IMR-90 (cell line): ENCODE measurements around the gene RAPGEF1. TPM values are rescaled to one million over a fixed set of nuclear protein-coding genes. Genes with fewer than 3 reads are reported as not detected.
A peak's percentile ranks its signal among the peaks of the same experiment; 100 is the strongest.

ENCODE experiments used
- ATAC-seq: fragments of 200-7000 bp; cut with Tn5 transposase; 2 replicates; pipeline ENCODE4 v1.9.1; 2020; ENCODE audit warnings: low read depth, mild to moderate bottlenecking, moderate library complexity
- BruUV-seq: library from RNA; stranded (reverse); fragments of 400-500 nt; replicated peaks from 2 replicates; lab custom pipeline; 2021; lab: Mats Ljungman, UMichigan
- CTCF ChIA-PET: fragments of 300-600 bp; formaldehyde crosslinking; extraction: SDS; loops from one replicate; lab custom pipeline; 2021; ENCODE audit warnings: antibody characterized with exemption; lab: Yijun Ruan, JAX
- POLR2A ChIA-PET: fragments of 300-600 bp; sonication (Branson Sonifier 250); formaldehyde crosslinking; loops from one replicate; lab custom pipeline; 2022; ENCODE audit warnings: antibody characterized with exemption; ENCODE audit not compliant: unreplicated experiment; lab: Charles Lee
- DNase-seq: peaks from one replicate; pipeline ENCODE4 v3.0.0; 2013
- H2AFZ ChIP-seq: replicated peaks from 2 replicates; pipeline ENCODE3; 2013; ENCODE audit warnings: low read length, mild to moderate bottlenecking; ENCODE audit not compliant: poor library complexity
- H2AK5ac ChIP-seq: 2 replicates; pipeline ENCODE4 v1.6.1; 2013; ENCODE audit warnings: low read depth, low read length, inconsistent platforms
- H2AK9ac ChIP-seq: replicated peaks from 2 replicates; pipeline ENCODE3; 2013; ENCODE audit warnings: mild to moderate bottlenecking, low read depth, low read length, moderate library complexity; ENCODE audit not compliant: poor library complexity
- H2BK120ac ChIP-seq: 2 replicates; pipeline ENCODE4 v1.6.1; 2013; ENCODE audit warnings: low read depth, low read length, inconsistent platforms
- H2BK15ac ChIP-seq: 3 replicates; pipeline ENCODE4 v1.6.1; 2013; ENCODE audit warnings: low read depth, low read length, inconsistent platforms
- H2BK20ac ChIP-seq: 2 replicates; pipeline ENCODE4 v1.6.1; 2013; ENCODE audit warnings: low read depth, mild to moderate bottlenecking, inconsistent platforms, low read length, moderate library complexity
- H2BK5ac ChIP-seq: 2 replicates; pipeline ENCODE4 v1.6.1; 2013; ENCODE audit warnings: mild to moderate bottlenecking, low read depth, low read length, inconsistent platforms; ENCODE audit not compliant: poor library complexity, severe bottlenecking
- H3K14ac ChIP-seq: replicated peaks from 2 replicates; pipeline ENCODE4 v1.6.1; 2013; ENCODE audit warnings: low read depth, low read length, inconsistent platforms
- H3K18ac ChIP-seq: 2 replicates; pipeline ENCODE4 v1.6.1; 2013; ENCODE audit warnings: low read depth, low read length, control low read depth
- H3K23ac ChIP-seq: 2 replicates; pipeline ENCODE4 v1.6.1; 2013; ENCODE audit warnings: low read depth, low read length, inconsistent platforms
- H3K27ac ChIP-seq: 2 replicates; pipeline ENCODE4 v1.5.1; 2013; ENCODE audit warnings: mild to moderate bottlenecking, control low read depth, low read length; ENCODE audit not compliant: insufficient read depth
- H3K27me3 ChIP-seq: 2 replicates; pipeline ENCODE4 v1.6.1; 2013; ENCODE audit warnings: low read length; ENCODE audit not compliant: control insufficient read depth, insufficient read depth
- H3K36me3 ChIP-seq: 2 replicates; pipeline ENCODE4 v1.6.1; 2013; ENCODE audit warnings: low read length, mixed read lengths; ENCODE audit not compliant: control insufficient read depth, insufficient read depth
- H3K4ac ChIP-seq: 2 replicates; pipeline ENCODE4 v1.6.1; 2013; ENCODE audit warnings: low read depth, low read length, inconsistent platforms
- H3K4me1 ChIP-seq: 2 replicates; pipeline ENCODE4 v1.6.1; 2013; ENCODE audit warnings: low read length, mixed read lengths; ENCODE audit not compliant: control insufficient read depth, insufficient read depth
- H3K4me2 ChIP-seq: 2 replicates; pipeline ENCODE4 v1.6.1; 2013; ENCODE audit warnings: low read depth, mild to moderate bottlenecking, control low read depth, low read length, moderate library complexity
- H3K4me3 ChIP-seq: 2 replicates; pipeline ENCODE4 v1.5.1; 2013; ENCODE audit warnings: low read depth, mild to moderate bottlenecking, control low read depth, low read length, moderate library complexity; ENCODE audit not compliant: insufficient read depth
- H3K56ac ChIP-seq: 2 replicates; pipeline ENCODE4 v1.6.1; 2013; ENCODE audit warnings: low read length, inconsistent platforms; ENCODE audit not compliant: insufficient read depth; ENCODE audit errors: extremely low read depth
- H3K79me1 ChIP-seq, 2 experiments: 2 replicates each; pipeline ENCODE4 v1.6.1; 2013; ENCODE audit warnings: low read length in 2 of 2, inconsistent platforms in 1 of 2, low read depth in 1 of 2
- H3K9ac ChIP-seq: 2 replicates; pipeline ENCODE4 v1.6.1; 2013; ENCODE audit warnings: low read depth, low read length, control low read depth
- H3K9me1 ChIP-seq: 2 replicates; pipeline ENCODE4 v1.6.1; 2013; ENCODE audit warnings: low read length, inconsistent platforms; ENCODE audit not compliant: insufficient read depth
- H3K9me3 ChIP-seq: 2 replicates; pipeline ENCODE4 v1.6.1; 2013; ENCODE audit warnings: low read length; ENCODE audit not compliant: control insufficient read depth, insufficient read depth
- H4K20me1 ChIP-seq: 2 replicates; pipeline ENCODE4 v1.6.1; 2013; ENCODE audit warnings: low read length, inconsistent platforms; ENCODE audit not compliant: insufficient read depth
- H4K5ac ChIP-seq: 2 replicates; pipeline ENCODE4 v1.6.1; 2013; ENCODE audit warnings: mild to moderate bottlenecking, low read depth, low read length, control low read depth
- H4K8ac ChIP-seq, 2 experiments: 2 replicates each; pipeline ENCODE4 v1.6.1; 2013; ENCODE audit warnings: low read depth in 2 of 2, low read length in 2 of 2, control low read depth in 1 of 2, inconsistent platforms in 1 of 2
- H4K91ac ChIP-seq: 2 replicates; pipeline ENCODE4 v1.6.1; 2013; ENCODE audit warnings: low read depth, low read length, inconsistent platforms; ENCODE audit not compliant: insufficient read depth
- BHLHE40 ChIP-seq: fragments of 150-350 bp; IDR thresholded peaks from 2 replicates; pipeline ENCODE4 v1.6.1; 2016; ENCODE audit warnings: mild to moderate bottlenecking, low read depth, low read length
- FOS ChIP-seq: fragments of 150-350 bp; IDR thresholded peaks from 2 replicates; pipeline ENCODE4 v1.6.1; 2016; ENCODE audit warnings: low read depth, low read length
- MXI1 ChIP-seq: IDR thresholded peaks from 2 replicates; pipeline ENCODE4 v1.6.1; 2012; ENCODE audit warnings: low read depth, mild to moderate bottlenecking, low read length, moderate library complexity, borderline replicate concordance
- RFX5 ChIP-seq: IDR thresholded peaks from 2 replicates; pipeline ENCODE4 v1.8.0; 2012; ENCODE audit warnings: low read depth, mild to moderate bottlenecking, low read length, moderate library complexity
- SMC3 ChIP-seq: fragments of 150-350 bp; IDR thresholded peaks from 2 replicates; pipeline ENCODE4 v1.6.1; 2016; ENCODE audit warnings: low read depth, mild to moderate bottlenecking, antibody characterized with exemption, low read length, moderate library complexity
- WGBS, 2 experiments: methylation state at CpG; one replicate each; pipeline versions ENCODE4 v1.1.5 to v1.1.7; 2013; ENCODE audit warnings: missing lambda C conversion rate in 2 of 2; ENCODE audit not compliant: insufficient read length in 1 of 2; ENCODE audit errors: extremely low coverage in 2 of 2; 5-methylcytosine and 5-hydroxymethylcytosine counted together
- dilution Hi-C: fragments of 300-500 bp; cut with HindIII; formaldehyde crosslinking; loops from one replicate; pipeline ENCODE4 v1.14.3; 2018; ENCODE audit warnings: low sequenced_read_pairs; ENCODE audit not compliant: unreplicated experiment
- in situ Hi-C: fragments of 300-500 bp; cut with MboI; formaldehyde crosslinking; loops from 3 replicates; pipeline ENCODE4 v1.14.3; 2019; ENCODE audit warnings: low sequenced_read_pairs, inconsistent platforms, mixed read lengths
- intact Hi-C: fragments of 100-400 bp; cut with micrococcal nuclease; formaldehyde crosslinking; loops from 2 replicates; pipeline ENCODE4 v1.10.0; 2022
- polyA plus RNA-seq, 3 experiments: library from polyadenylated mRNA; depleted of rRNA; stranded (reverse); fragments of >200 nt; gene quantifications; 2 replicates each; pipeline ENCODE4 v1.2.3, GENCODE V29; 2012; ENCODE audit warnings: low replicate concordance in 1 of 3
- total RNA-seq: library from RNA; depleted of rRNA; stranded (reverse); fragments of >200 nt; gene quantifications from 2 replicates; pipeline ENCODE4 v1.2.3, GENCODE V29; 2012

Gene RAPGEF1
- total and polyA plus RNA-seq, 2 of the 4 experiments (the other 2 are of a cell fraction): 13.1 to 22.3 TPM

GRCh38 chr9:131575946-131576853 is 163.7 kb downstream of the RAPGEF1 start:
- no peak overlapping the region for H4K8ac ChIP-seq
- no peak overlapping the region for H3K4me2 ChIP-seq
- no peak overlapping the region for H3K27ac ChIP-seq
- BruUV-seq: no TSS peak
- H3K18ac ChIP-seq: no peak overlapping the region
- H2AK9ac ChIP-seq: peak overlapping the region; percentile 50
- 95% methylated on average over 13 of the region's 23 CpGs; no CpG with 5 or more reads in 1 of the 2 experiments for whole genome bisulfite sequencing, 2 experiments
- peaks cover 37% of the 10 kb centered on the region for H3K36me3 ChIP-seq
- no peaks in the 10 kb centered on the region for H3K4me1 ChIP-seq
- no peaks in the 10 kb centered on the region for H4K20me1 ChIP-seq
- TF ChIP-seq RFX5 (no peak), MXI1 (no peak), FOS (no peak), SMC3 (no peak), BHLHE40 (no peak)
- intact Hi-C loops: no loop called here
- no peak overlapping the region for H4K91ac ChIP-seq
- H2BK20ac ChIP-seq: no peak overlapping the region
- no peak overlapping the region for H2BK5ac ChIP-seq
- H2AFZ ChIP-seq: no peak overlapping the region
- H3K4ac ChIP-seq: no peak overlapping the region
- H3K9me3 ChIP-seq: no peaks in the 10 kb centered on the region
- H4K5ac ChIP-seq: no peak overlapping the region
- DNase-seq (no peak), ATAC-seq (no peak)
- H2BK15ac ChIP-seq: no peak overlapping the region
- H3K27me3 ChIP-seq: no peaks in the 10 kb centered on the region
- H3K56ac ChIP-seq: no peak overlapping the region
- in situ Hi-C loops: loop anchor here (25.0 kb wide), 1 partner anchor 686 kb away; no protein-coding TSS in a partner anchor
- H3K79me1 ChIP-seq: no peaks in the 10 kb centered on the region
- no peak overlapping the region for H3K4me3 ChIP-seq
- H3K9me1 ChIP-seq: 0 out of 2 replicates have a peak, but pooled peaks cover 3% of the 10 kb centered on the region
- no peak overlapping the region for H2AK5ac ChIP-seq
- no peak overlapping the region for H3K23ac ChIP-seq
- CTCF ChIA-PET: no interaction called here
- dilution Hi-C loops: no loop called here
- H3K9ac ChIP-seq: no peak overlapping the region
- POLR2A ChIA-PET: no interaction called here
- no peak overlapping the region for H3K14ac ChIP-seq
- no peak overlapping the region for H2BK120ac ChIP-seq
